Stimulated activated CD8-positive, alpha-beta memory T cell treated with anti-CD3 and anti-CD28 coated beads, Interleukin-4, amount 100 ng/mL, for 24 hours (primary cell): ENCODE data around the gene SLC35E4.
"Not testable (repeated sequence)": the region's sequence is repeated elsewhere in the genome, so short reads cannot be mapped to it uniquely, and the experiment has no call there.

Experiments
- DNase-seq: peaks from one replicate; pipeline ENCODE4 v3.0.0-alpha.2; 2020; ENCODE audit warnings: low read depth

SLC35E4 gene, protein sequence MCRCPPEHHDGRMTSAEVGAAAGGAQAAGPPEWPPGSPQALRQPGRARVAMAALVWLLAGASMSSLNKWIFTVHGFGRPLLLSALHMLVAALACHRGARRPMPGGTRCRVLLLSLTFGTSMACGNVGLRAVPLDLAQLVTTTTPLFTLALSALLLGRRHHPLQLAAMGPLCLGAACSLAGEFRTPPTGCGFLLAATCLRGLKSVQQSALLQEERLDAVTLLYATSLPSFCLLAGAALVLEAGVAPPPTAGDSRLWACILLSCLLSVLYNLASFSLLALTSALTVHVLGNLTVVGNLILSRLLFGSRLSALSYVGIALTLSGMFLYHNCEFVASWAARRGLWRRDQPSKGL

GRCh38 chr22:30635273-30636225, at the start of gene SLC35E4:
Gene SLC35E4, plus strand, starts transcription at chr22:30635781. Its CDS starts 670 bp downstream, at chr22:30636451.
- peak; percentile 92 for DNase-seq

DNA sequence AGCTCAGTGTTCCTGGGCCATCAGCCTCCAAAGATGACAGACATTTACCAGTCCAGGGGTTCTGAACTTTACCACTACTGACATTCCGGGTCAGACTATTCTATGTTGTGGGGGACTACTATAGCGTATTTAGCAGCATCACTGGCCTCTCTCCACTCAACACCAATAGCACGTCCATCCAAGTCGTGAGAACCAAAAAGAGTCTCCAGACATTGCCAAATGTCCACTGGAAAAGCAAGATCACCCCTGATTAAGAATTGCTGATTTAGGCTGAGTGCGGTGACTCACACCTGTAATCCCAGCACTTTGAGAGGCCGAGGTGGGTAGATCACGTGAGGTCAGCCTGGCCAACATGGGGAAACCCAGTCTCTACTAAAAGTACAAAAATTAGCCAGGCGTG, 49.2 kb upstream of the SLC35E4 start:
- DNase-seq, result no peak

DNA sequence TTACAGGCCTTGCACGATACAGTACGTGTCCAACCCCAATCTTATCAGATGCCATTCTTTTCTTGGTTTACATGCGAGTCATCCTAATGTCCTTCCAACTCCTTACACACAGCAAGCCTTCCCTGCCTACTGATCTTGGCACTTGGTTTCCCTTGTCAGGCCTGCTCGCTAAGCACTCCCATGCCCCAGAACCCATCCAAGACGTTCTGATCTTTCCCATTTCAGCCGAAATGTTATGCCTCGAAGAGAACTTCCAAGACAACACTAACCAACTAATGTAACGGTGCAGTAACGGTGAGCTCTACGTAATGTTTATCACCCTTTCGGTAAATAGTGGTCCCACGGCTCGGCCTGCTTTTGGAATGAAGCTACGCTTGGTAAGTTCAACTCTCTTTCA, 44.4 kb upstream of the SLC35E4 start:
- no peak for DNase-seq

GRCh38 chr22:30591588-30592359, 43.8 kb upstream of the SLC35E4 start, which contains the start of gene PES1:
Gene PES1, minus strand, starts transcription at chr22:30591910. Its CDS starts 77 bp downstream, at chr22:30591833.
- peak; percentile 86 for DNase-seq

GRCh38 chr22:30592360-30592713, 43.2 kb upstream of the SLC35E4 start:
- DNase-seq, result not testable (repeated sequence)

- no peak for DNase-seq
Observed at GRCh38 chr22:30596199-30596598, 39.4 kb upstream of the SLC35E4 start.

DNA sequence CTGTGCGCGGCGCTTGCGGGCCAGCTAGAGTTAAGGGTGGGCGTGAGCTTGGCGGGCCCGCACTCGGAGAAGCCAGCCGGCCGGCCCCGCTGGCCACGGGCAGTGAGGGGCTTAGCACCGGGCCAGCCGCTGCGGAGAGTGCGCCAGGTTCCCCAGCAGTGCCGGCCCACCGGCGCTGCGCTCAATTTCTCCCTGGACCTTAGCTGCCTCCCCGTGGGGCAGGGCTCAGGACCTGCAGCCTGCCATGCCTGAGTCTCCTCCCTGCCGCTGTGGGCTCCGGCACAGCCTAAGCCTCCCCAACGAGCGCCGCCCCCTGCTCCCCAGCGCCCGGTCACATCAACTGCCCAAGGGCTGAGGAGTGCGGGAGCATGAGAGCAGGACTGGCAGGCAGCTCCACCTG, 38.7 kb upstream of the SLC35E4 start:
- DNase-seq, result no peak

DNA sequence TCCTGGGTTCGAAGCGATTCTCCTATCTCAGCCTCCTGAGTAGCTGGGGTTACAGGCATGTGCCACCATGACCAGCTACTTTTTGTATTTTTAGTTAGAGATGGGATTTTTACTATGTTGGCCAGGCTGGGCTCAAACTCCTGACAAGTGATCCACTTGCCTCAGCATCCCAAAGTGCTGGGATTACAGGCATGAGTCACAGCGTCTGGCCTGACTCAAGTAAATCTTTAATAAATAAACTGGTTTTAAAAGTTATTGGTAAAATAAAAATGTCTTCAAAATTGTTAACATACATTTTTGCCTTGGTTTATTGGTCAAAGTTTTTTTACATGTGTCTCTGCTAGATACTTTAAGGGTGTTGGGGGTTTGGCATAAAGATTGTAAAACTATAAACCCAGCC, 36.6 kb upstream of the SLC35E4 start:
- DNase-seq, result no peak

- DNase-seq, result no peak
Observed at GRCh38 chr22:30600921-30601320, 34.7 kb upstream of the SLC35E4 start.

GRCh38 chr22:30601464-30601863, 34.1 kb upstream of the SLC35E4 start:
- DNase-seq, result no peak

DNA sequence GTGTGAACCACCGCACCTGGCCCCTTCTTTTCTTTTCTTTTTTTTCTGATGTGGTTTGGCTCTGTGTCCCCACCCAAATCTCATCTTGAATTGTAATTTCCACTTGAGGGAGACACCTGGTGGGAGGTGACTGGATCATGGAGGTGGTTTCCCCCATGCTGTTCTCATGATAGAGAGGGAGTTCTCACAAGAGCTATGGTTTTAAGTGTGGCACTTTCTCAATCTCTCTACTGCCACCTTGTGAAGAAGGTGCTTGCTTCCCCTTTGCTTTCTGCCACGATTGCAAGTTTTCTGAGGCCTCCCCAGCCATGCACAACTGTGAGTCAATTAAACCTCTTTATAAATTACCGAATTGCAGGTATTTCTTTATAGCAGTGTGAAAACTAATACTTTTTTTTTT, 33.5 kb upstream of the SLC35E4 start:
- DNase-seq, result no peak

GRCh38 chr22:30603801-30604200, 31.8 kb upstream of the SLC35E4 start:
- DNase-seq, result no peak

- no peak for DNase-seq
Observed at GRCh38 chr22:30604723-30605122, 30.9 kb upstream of the SLC35E4 start.

DNA sequence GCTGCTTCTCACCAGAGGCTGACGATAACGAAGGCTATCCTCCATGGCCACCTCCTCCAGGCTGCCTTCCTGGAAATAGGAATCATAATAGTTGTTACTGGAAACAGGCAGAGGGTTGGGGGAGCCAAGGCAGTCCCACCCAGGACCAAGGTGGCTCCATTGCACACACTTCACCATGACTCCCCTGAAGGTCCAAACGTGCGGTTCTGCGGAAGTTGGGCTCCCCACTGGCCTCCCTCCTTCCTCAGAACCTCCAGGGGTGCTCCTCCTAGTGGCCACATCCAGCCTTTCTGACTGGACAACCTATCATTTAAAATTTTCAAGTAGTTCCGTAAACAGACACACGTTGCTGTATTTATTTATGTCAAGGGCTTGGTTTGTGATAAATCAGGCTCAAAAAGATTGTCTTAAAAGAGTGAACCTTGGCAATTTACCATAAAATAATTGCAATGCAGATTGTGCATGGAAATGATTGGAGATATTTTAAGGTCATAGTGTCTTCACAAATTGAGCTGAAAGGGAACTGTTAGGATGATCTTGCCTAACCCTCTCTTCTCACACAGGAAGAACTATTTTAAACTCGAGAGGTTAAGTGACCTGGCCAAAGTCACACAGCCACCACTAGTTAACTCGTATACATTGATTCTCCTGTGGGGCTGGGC, 30.0 kb upstream of the SLC35E4 start:
- no peak for DNase-seq

DNA sequence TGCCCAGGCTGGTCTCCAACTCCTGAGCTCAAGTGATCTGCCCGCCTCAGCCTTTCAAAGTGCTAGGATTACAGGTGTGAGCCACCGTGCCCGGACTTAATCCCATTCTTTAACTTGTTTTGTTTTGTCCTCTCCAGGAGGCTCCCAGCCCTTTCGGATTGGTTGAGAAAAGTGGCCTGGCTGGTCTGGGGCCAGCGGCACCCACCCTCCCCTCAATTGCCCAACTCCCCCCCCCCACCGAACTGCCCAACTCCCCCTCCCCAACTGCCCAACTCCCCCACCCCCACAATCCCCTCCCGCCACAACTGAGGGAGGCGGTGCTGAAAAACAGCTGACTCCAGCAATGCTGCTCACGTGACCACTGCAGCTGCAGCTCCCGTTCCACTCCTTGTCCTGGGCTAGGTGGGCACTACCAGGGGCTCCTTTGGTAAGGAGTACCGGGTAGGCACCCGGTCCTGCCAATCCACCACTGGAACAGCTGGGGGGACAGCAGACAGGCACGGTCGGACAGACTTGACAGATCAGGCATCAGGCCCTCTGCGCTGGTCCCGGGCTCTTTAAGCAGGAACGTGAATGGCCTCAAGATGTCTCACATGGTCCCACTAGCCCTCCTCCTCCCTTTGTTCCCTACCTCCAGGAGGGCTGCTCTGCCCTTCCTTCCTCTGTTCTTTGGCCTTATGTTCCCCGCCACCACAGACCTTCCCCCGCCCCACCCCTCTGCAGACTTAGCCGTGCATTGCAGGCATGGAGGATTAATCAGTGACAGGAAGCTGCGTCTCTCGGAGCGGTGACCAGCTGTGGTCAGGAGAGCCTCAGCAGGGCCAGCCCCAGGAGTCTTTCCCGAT, 28.9 kb upstream of the SLC35E4 start, which contains the start of gene TCN2:
TSS of gene TCN2 (plus strand) at position 720 of the 845 bp plus-strand sequence. CDS start 158 bp downstream, outside the sequence.
- no peak for DNase-seq

DNA sequence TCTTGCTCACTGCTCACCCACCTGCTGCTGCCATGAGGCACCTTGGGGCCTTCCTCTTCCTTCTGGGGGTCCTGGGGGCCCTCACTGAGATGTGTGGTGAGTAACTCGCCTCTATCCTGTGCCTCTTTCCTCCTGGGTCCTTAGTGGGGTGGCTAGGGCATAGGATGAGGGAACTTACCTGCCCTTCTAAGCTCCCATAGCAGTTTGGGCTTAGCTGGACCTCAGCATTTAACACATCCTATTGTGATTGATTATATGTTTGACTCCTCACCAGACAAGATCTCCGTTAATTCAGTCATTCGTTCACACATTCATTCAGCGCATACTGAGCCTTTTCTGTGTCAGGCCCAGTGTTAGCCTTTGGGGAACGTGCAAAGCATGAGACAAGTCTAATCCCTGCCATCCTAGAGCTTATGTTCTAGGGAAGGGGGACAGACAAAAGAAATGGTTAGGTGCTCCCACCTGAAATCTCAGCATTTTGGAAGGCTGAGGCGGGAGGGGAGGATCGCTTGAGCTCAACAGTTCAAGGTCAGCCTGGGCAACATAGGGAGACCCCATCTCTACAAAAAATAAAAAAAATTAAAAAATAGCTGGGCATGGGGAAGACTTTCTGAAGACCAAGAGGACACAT, 28.2 kb upstream of the SLC35E4 start:
- DNase-seq, result no peak

GRCh38 chr22:30607939-30608338, 27.6 kb upstream of the SLC35E4 start:
- DNase-seq, result no peak

GRCh38 chr22:30609260-30610185, 26.1 kb upstream of the SLC35E4 start:
- DNase-seq, result no peak

GRCh38 chr22:30610299-30610698, 25.3 kb upstream of the SLC35E4 start:
- DNase-seq, result no peak
